Fibroblast of villous mesenchyme (primary cell): ENCODE data around the gene C6orf89. TPM values are rescaled to one million over a fixed set of nuclear protein-coding genes. Genes with fewer than 3 reads are reported as not detected.

Experiments
- DNase-seq: peaks from one replicate; pipeline ENCODE4 v3.0.0-alpha.2; 2010; ENCODE audit warnings: low read depth
- H3K4me3 ChIP-seq: 2 replicates; pipeline ENCODE4 v1.5.1; 2011; ENCODE audit warnings: low read depth, mild to moderate bottlenecking, low read length
- CTCF ChIP-seq: IDR thresholded peaks from 2 replicates; pipeline ENCODE4 v1.5.1; 2012; ENCODE audit warnings: low read depth, mild to moderate bottlenecking, low read length; ENCODE audit not compliant: insufficient read depth
- total RNA-seq: library from RNA; depleted of rRNA; stranded (reverse); fragments of >200 nt; gene quantifications from 2 replicates; pipeline ENCODE4 v1.2.3, GENCODE V29; 2012

C6orf89 gene
- total RNA-seq, 1 donor, result 63.9 TPM

DNA sequence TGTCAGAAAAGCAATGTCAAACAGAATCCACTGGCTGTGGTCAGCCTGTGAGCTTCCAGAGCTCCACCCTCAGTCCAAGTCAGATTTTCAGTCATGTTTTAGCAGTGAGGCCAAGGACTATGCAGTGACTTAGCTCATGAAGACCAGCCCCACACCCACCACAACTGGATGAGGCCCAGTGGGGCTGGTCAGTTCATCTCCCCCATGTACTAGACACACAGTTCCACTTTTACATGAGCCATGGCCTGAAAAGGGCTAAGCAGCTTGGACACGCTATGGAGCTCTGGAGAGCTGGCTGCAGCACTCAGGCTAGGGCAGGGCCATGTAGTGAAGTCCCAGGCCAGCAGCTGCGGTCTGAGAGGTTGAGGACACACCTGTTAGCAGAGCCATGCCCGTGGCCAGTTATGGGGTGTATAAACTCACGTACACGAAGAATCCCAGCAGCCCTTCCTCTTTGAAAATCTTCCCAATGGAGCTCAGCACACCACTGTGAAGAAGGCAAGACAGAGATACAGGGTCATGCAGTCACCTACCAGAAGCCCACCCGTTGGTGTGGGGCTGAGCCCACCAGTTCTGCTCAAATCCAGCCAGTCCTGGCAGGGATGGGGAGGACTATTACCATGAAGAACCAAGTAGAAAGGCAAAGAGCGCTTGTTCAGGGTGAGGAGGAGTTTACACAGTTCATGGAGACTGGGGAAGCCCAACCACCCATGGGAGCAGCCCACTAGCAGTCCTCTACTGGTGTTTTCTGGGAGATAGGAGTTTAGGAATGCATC lies 89.7 kb downstream of the C6orf89 start:
- no peak for TF ChIP-seq CTCF
- DNase-seq, result no peak
- no peak overlapping the region for H3K4me3 ChIP-seq

DNA sequence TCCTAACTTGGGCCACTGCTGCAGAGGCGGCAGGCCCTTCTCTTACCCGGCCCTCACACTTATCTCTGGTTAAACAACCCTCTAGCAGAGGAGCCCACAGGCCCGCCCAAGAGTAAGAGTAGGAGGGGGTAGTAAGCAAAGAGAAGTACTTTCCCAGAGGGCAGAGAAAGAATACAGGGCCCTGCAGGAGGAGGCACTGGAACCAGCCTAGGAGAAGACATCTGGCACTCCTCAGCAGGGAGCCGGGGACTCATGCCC lies 90.2 kb downstream of the C6orf89 start:
- no peak for TF ChIP-seq CTCF

GRCh38 chr6:36976509-36976908 lies 90.8 kb downstream of the C6orf89 start:
- H3K4me3 ChIP-seq, result no peak overlapping the region
- no peak for TF ChIP-seq CTCF
- no peak for DNase-seq

More for the DNA sequence above, 90.2 kb downstream of the C6orf89 start:
- H3K4me3 ChIP-seq, result no peak overlapping the region
- DNase-seq, result no peak

DNA sequence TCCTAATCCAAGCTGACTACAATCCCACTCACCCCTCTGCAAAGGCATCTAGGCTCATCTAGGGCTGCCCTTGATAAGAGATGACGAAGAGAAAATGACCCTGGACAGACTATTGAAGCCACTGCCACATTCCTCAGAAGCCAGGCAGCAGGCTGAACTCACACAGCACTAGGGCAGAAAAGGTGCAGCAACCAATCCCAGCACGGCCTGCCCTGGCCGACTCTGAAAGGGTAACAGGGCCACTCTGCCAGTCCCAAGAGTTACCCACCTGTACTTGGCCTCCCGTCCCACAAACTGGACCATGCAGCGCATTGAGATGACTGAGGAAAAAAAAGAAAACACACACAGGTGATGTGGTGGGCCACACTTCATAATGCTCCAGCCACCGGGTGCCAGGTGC lies 91.2 kb downstream of the C6orf89 start:
- no peak for TF ChIP-seq CTCF
- DNase-seq, result no peak
- no peak overlapping the region for H3K4me3 ChIP-seq

DNA sequence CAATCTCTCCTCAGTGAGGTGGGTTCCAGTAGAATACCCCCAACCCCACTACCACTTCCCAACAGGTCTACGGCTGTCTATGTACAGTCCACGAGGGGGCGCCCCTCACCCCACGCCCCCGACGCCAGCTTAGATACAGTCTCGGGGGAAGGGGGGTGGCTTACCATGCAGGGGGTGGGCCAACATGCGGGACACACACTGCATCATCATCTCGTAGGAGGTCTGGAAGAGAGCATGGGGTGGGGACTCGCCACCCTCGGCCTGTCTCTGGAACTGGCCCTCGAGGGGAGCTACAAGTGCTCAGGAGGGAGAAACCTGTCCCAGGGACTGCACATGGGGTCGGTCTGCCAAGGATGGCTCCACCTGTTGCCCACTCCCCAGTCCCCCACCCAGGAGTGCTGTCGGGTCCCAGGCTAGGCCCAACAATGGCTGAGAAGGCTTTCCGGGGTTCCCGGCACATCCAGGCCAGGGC lies 91.8 kb downstream of the C6orf89 start:
- DNase-seq, result no peak
- no peak overlapping the region for H3K4me3 ChIP-seq
- peak; percentile 37 for TF ChIP-seq CTCF

Other genes with a start within 250 kb of the C6orf89 start
- gene CDKN1A, start 207.2 kb upstream of the C6orf89 start, total RNA-seq, result 302 and 522 TPM in 2 replicates
- under 0.01 TPM in 1 of 2 replicates, not detected in the other for gene RAB44, start 188.1 kb upstream of the C6orf89 start, total RNA-seq
- under 0.01 and 0.32 TPM in 2 replicates for gene CPNE5, start 46.5 kb upstream of the C6orf89 start, total RNA-seq
- 25.4 and 55.3 TPM in 2 replicates for gene PPIL1, start 11.1 kb upstream of the C6orf89 start, total RNA-seq
- gene PI16, start 68.8 kb downstream of the C6orf89 start, total RNA-seq, result under 0.01 TPM in 2 replicates
- 224 and 228 TPM in 2 replicates for gene MTCH1, start 100.2 kb downstream of the C6orf89 start, total RNA-seq
- gene FGD2, start 119.7 kb downstream of the C6orf89 start, total RNA-seq, result not detected in 2 replicates